GM18868 (cell line): ENCODE data around the gene TMEM92.

Experiments used
- ATAC-seq: cut with Tn5 transposase; IDR thresholded peaks from one replicate; pipeline ENCODE4 v1.9.1; 2021; ENCODE audit warnings: mild to moderate bottlenecking, moderate library complexity; ENCODE audit not compliant: unreplicated experiment

TMEM92 gene

GRCh38 chr17:50274142-50274896, at the start of gene TMEM92:
Gene TMEM92, plus strand, starts transcription at chr17:50274466. Its CDS starts 36 bp downstream, at chr17:50274502.
- no peak for ATAC-seq

GRCh38 chr17:50225701-50226240, 48.5 kb upstream of the TMEM92 start:
- no peak for ATAC-seq

- ATAC-seq, result no peak
These were observed 39.7 kb upstream of the TMEM92 start for GRCh38 chr17:50234581-50234980.

GRCh38 chr17:50237901-50238300, 36.4 kb upstream of the TMEM92 start:
- no peak for ATAC-seq

- no peak for ATAC-seq
These were observed 35.5 kb upstream of the TMEM92 start for GRCh38 chr17:50238601-50239280.

- ATAC-seq, result no peak
These were observed 34.3 kb upstream of the TMEM92 start for GRCh38 chr17:50239937-50240336.

- ATAC-seq, result no peak
These were observed 33.4 kb upstream of the TMEM92 start for GRCh38 chr17:50240851-50241250.

- no peak for ATAC-seq
These were observed 32.8 kb upstream of the TMEM92 start for GRCh38 chr17:50241431-50241830.

GRCh38 chr17:50244771-50245170, 29.5 kb upstream of the TMEM92 start:
- no peak for ATAC-seq

GRCh38 chr17:50248255-50248654, 26.0 kb upstream of the TMEM92 start:
- no peak for ATAC-seq

GRCh38 chr17:50252781-50253180, 21.5 kb upstream of the TMEM92 start:
- no peak for ATAC-seq

- no peak for ATAC-seq
These were observed 18.3 kb upstream of the TMEM92 start for GRCh38 chr17:50255766-50256635.

GRCh38 chr17:50256826-50257618, 17.2 kb upstream of the TMEM92 start:
- no peak for ATAC-seq

- ATAC-seq, result no peak
These were observed 16.5 kb upstream of the TMEM92 start for GRCh38 chr17:50257676-50258224.

GRCh38 chr17:50258647-50259476, 15.4 kb upstream of the TMEM92 start:
- ATAC-seq, result no peak

- ATAC-seq, result no peak
These were observed 14.6 kb upstream of the TMEM92 start for GRCh38 chr17:50259477-50260324.

GRCh38 chr17:50260501-50260911, 13.8 kb upstream of the TMEM92 start:
- ATAC-seq, result no peak
